Measurements from ENCODE around the gene MLLT3.

DNA sequence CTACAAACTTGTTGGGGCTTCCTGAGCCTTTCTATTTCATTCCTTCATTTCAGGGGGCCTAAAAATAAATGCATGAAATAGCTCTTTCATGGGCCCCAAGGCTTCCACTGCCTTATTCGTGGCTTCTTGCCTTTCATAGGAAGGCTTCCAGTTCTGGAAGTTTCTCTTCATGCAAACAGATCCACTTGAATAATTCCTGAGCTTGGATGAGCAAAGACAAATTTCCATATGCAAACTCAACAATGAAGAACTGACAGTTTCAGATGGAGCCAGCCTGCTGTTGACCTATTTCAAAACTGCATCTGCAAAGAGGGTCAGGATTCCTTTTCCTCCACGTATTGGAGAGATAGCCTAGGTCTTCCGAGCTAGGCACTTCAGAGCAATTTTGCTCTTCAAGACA, 142.1 kb downstream of the MLLT3 start:
- TF ChIP-seq POLR2A (IDR thresholded peaks at IDR 0.05): no peak
- TF ChIP-seq, protein P1, sequence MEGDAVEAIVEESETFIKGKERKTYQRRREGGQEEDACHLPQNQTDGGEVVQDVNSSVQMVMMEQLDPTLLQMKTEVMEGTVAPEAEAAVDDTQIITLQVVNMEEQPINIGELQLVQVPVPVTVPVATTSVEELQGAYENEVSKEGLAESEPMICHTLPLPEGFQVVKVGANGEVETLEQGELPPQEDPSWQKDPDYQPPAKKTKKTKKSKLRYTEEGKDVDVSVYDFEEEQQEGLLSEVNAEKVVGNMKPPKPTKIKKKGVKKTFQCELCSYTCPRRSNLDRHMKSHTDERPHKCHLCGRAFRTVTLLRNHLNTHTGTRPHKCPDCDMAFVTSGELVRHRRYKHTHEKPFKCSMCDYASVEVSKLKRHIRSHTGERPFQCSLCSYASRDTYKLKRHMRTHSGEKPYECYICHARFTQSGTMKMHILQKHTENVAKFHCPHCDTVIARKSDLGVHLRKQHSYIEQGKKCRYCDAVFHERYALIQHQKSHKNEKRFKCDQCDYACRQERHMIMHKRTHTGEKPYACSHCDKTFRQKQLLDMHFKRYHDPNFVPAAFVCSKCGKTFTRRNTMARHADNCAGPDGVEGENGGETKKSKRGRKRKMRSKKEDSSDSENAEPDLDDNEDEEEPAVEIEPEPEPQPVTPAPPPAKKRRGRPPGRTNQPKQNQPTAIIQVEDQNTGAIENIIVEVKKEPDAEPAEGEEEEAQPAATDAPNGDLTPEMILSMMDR (IDR thresholded peaks at IDR 0.05 in 4 of 5, conservative IDR thresholded peaks at IDR 0.05 in 1 of 5): no peak
